H1 (cell line): Measurements from ENCODE around the gene TAC4. TPM values are rescaled to one million over a fixed set of nuclear protein-coding genes. Genes with fewer than 3 reads are reported as not detected.

Experiments
- CTCF ChIA-PET: fragments of 300-600 bp; sonication (Branson Sonifier 250); formaldehyde crosslinking; loops from one replicate; lab custom pipeline; 2021; ENCODE audit not compliant: partially characterized antibody; lab: Charles Lee
- POLR2A ChIA-PET: fragments of 300-600 bp; sonication (Branson Sonifier 250); formaldehyde crosslinking; loops from one replicate; lab custom pipeline; 2021; ENCODE audit warnings: inconsistent platforms; ENCODE audit not compliant: partially characterized antibody; lab: Charles Lee
- DNase-seq, 2 experiments: peaks; one replicate each; pipeline versions ENCODE4 v3.0.0 to v3.0.0-alpha.2; 2010 to 2022; ENCODE audit warnings: low spot score in 2 of 2, low read depth in 1 of 2, mixed read lengths in 1 of 2
- FAIRE-seq: peaks from 2 replicates; lab custom pipeline; 2011; peaks lifted over from hg19 to GRCh38; lab: Jason Lieb, UNC
- H2AFZ ChIP-seq: 2 replicates; pipeline ENCODE4 v1.8.1; 2012; ENCODE audit warnings: low read length, inconsistent platforms
- H2AK5ac ChIP-seq: 2 replicates; pipeline ENCODE4 v1.6.1; 2013; ENCODE audit warnings: low read depth, low read length
- H2BK120ac ChIP-seq: replicated peaks from 2 replicates; pipeline ENCODE3; 2013; ENCODE audit warnings: low read depth, low read length, inconsistent platforms
- H2BK12ac ChIP-seq: 2 replicates; pipeline ENCODE4 v1.6.1; 2013; ENCODE audit warnings: low read depth, low read length
- H2BK15ac ChIP-seq: 2 replicates; pipeline ENCODE4 v1.6.1; 2013; ENCODE audit warnings: low read length
- H2BK20ac ChIP-seq: 2 replicates; pipeline ENCODE4 v1.6.1; 2013; ENCODE audit warnings: low read length
- H2BK5ac ChIP-seq: 2 replicates; pipeline ENCODE4 v1.6.1; 2013; ENCODE audit warnings: low read depth, low read length
- H3K14ac ChIP-seq: 2 replicates; pipeline ENCODE4 v1.6.1; 2013; ENCODE audit warnings: inconsistent platforms; ENCODE audit not compliant: insufficient read length
- H3K18ac ChIP-seq: 2 replicates; pipeline ENCODE4 v1.6.1; 2013; ENCODE audit warnings: low read length; ENCODE audit errors: extremely low read depth
- H3K23ac ChIP-seq: 2 replicates; pipeline ENCODE4 v1.6.1; 2013; ENCODE audit warnings: inconsistent platforms; ENCODE audit not compliant: insufficient read length
- H3K23me2 ChIP-seq: 2 replicates; pipeline ENCODE4 v1.6.1; 2013; ENCODE audit warnings: low read depth, low read length
- H3K27ac ChIP-seq: 2 replicates; pipeline ENCODE4 v1.6.1; 2011; ENCODE audit warnings: low read depth, low read length, inconsistent platforms
- H3K27me3 ChIP-seq, 4 experiments: replicated peaks in 1 of 4; 1 replicate in 1 of 4; 2 replicates in 3 of 4; pipeline versions ENCODE4 v1.6.1 to v1.8.1; 2011 to 2013; ENCODE audit warnings: low read length in 3 of 4, mild to moderate bottlenecking in 3 of 4, inconsistent platforms in 2 of 4, mixed read lengths in 2 of 4, moderate library complexity in 1 of 4; ENCODE audit not compliant: control insufficient read depth in 3 of 4, insufficient read depth in 3 of 4; ENCODE audit errors: extremely low read depth in 1 of 4
- H3K36me3 ChIP-seq, 4 experiments: 2 replicates each; pipeline versions ENCODE4 v1.6.1 to v1.8.1; 2011 to 2013; ENCODE audit warnings: mild to moderate bottlenecking in 4 of 4, low read length in 3 of 4, moderate library complexity in 2 of 4, control low read depth in 1 of 4, inconsistent platforms in 1 of 4; ENCODE audit not compliant: insufficient read depth in 4 of 4, control insufficient read depth in 2 of 4
- H3K4ac ChIP-seq: replicated peaks from 2 replicates; pipeline ENCODE3; 2013; ENCODE audit warnings: low read length, low read depth, mixed read lengths, inconsistent platforms; ENCODE audit not compliant: insufficient read length
- H3K4me1 ChIP-seq, 4 experiments: replicated peaks in 1 of 4; 1 replicate in 1 of 4; 2 replicates in 3 of 4; pipeline versions ENCODE4 v1.6.1 to v1.8.1; 2011 to 2013; ENCODE audit warnings: low read length in 3 of 4, inconsistent platforms in 2 of 4, mixed read lengths in 1 of 4; ENCODE audit not compliant: insufficient read depth in 4 of 4, control insufficient read depth in 3 of 4
- H3K4me2 ChIP-seq, 2 experiments: 2 replicates each; pipeline versions ENCODE4 v1.6.1 to v1.8.1; 2011 to 2013; ENCODE audit warnings: low read depth in 2 of 2, low read length in 2 of 2, control low read depth in 1 of 2, inconsistent platforms in 1 of 2, mild to moderate bottlenecking in 1 of 2; ENCODE audit not compliant: insufficient read depth in 1 of 2
- H3K4me3 ChIP-seq, 4 experiments: fragments of 200-600, 300-600 bp in 1 of 4; sonication (generic), shearing (Covaris generic), sonication (Bioruptor Twin) in 1 of 4; 2 replicates each; pipeline versions ENCODE4 v1.5.1 to v1.8.1; 2011 to 2016; ENCODE audit warnings: low read length in 4 of 4, low read depth in 3 of 4, control low read depth in 2 of 4, inconsistent platforms in 2 of 4, mild to moderate bottlenecking in 2 of 4, mixed read lengths in 1 of 4, moderate library complexity in 1 of 4; ENCODE audit not compliant: insufficient read depth in 2 of 4; ENCODE audit errors: extremely low read depth in 1 of 4
- H3K56ac ChIP-seq: replicated peaks from 2 replicates; pipeline ENCODE3; 2013; ENCODE audit warnings: low read depth, mild to moderate bottlenecking, mixed read lengths, low read length, inconsistent platforms; ENCODE audit not compliant: insufficient read length
- H3K79me1 ChIP-seq: 2 replicates; pipeline ENCODE4 v1.6.1; 2013; ENCODE audit warnings: low read depth, low read length, control low read depth
- H3K79me2 ChIP-seq, 2 experiments: 2 replicates each; pipeline versions ENCODE4 v1.6.1 to v1.8.1; 2012 to 2013; ENCODE audit warnings: low read length in 2 of 2, mild to moderate bottlenecking in 2 of 2, inconsistent platforms in 1 of 2; ENCODE audit not compliant: insufficient read depth in 2 of 2, control insufficient read depth in 1 of 2
- H3K9ac ChIP-seq, 4 experiments: replicated peaks in 1 of 4; 1 replicate in 1 of 4; 2 replicates in 3 of 4; pipeline versions ENCODE4 v1.6.1 to v1.8.1; 2011 to 2013; ENCODE audit warnings: low read depth in 3 of 4, low read length in 3 of 4, control low read depth in 2 of 4, mild to moderate bottlenecking in 2 of 4, moderate library complexity in 2 of 4, inconsistent platforms in 1 of 4; ENCODE audit errors: extremely low read depth in 1 of 4
- H3K9me3 ChIP-seq, 2 experiments: 2 replicates each; pipeline versions ENCODE4 v1.6.1 to v1.8.1; 2012 to 2013; ENCODE audit warnings: mild to moderate bottlenecking in 2 of 2, moderate library complexity in 2 of 2, control low read depth in 1 of 2, inconsistent platforms in 1 of 2, low read depth in 1 of 2, low read length in 1 of 2, mixed read lengths in 1 of 2; ENCODE audit not compliant: insufficient read depth in 2 of 2
- H4K20me1 ChIP-seq, 2 experiments: replicated peaks in 1 of 2; 2 replicates each; pipeline versions ENCODE3 to v1.8.1; 2011 to 2013; ENCODE audit warnings: inconsistent platforms in 2 of 2, low read length in 2 of 2, mild to moderate bottlenecking in 1 of 2; ENCODE audit not compliant: insufficient read depth in 2 of 2, control insufficient read depth in 1 of 2
- H4K5ac ChIP-seq: 2 replicates; pipeline ENCODE4 v1.6.1; 2013; ENCODE audit warnings: low read length, low read depth, mixed read lengths, inconsistent platforms; ENCODE audit not compliant: insufficient read length
- H4K8ac ChIP-seq: 2 replicates; pipeline ENCODE4 v1.8.0; 2013; ENCODE audit warnings: mild to moderate bottlenecking, moderate library complexity, low read length, inconsistent platforms; ENCODE audit not compliant: insufficient read depth; ENCODE audit errors: extremely low read depth
- H4K91ac ChIP-seq: replicated peaks from 2 replicates; pipeline ENCODE3; 2013; ENCODE audit warnings: low read length, mixed read lengths, inconsistent platforms; ENCODE audit not compliant: insufficient read length
- CEBPB ChIP-seq: IDR thresholded peaks from 2 replicates; pipeline ENCODE4 v1.6.1; 2012; ENCODE audit warnings: low read depth, low read length
- SIRT6 ChIP-seq: IDR thresholded peaks from one replicate; pipeline ENCODE4 v1.7.1; 2012; ENCODE audit warnings: low read length, inconsistent platforms
- SUZ12 ChIP-seq: fragments of 200-600 bp; sonication (generic); IDR thresholded peaks from 2 replicates; pipeline ENCODE4 v1.6.1; 2012; ENCODE audit warnings: mild to moderate bottlenecking, inconsistent platforms, low read length, moderate library complexity, mixed read lengths
- TAF7 ChIP-seq: optimal IDR thresholded peaks from 2 replicates; pipeline ENCODE3; 2011; ENCODE audit warnings: low read depth, mild to moderate bottlenecking, inconsistent platforms, low read length, moderate library complexity, borderline replicate concordance
- TEAD4 ChIP-seq: IDR thresholded peaks from 2 replicates; pipeline ENCODE4 v1.6.1; 2012; ENCODE audit warnings: low read depth, low read length, inconsistent platforms, mixed read lengths
- WGBS, 2 experiments: shearing (Covaris generic) in 1 of 2; methylation state at CpG; one replicate each; pipeline versions ENCODE4 v1.1.6 to v1.1.7; 2013 to 2015; ENCODE audit warnings: low lambda C conversion rate in 2 of 2, mixed read lengths in 2 of 2, inconsistent platforms in 1 of 2, low coverage in 1 of 2, missing lambda C conversion rate in 1 of 2; ENCODE audit not compliant: insufficient replicate concordance in 2 of 2, insufficient coverage in 1 of 2, insufficient read length in 1 of 2; ENCODE audit errors: extremely low coverage in 1 of 2, missing lambda C conversion rate in 1 of 2; 5-methylcytosine and 5-hydroxymethylcytosine counted together
- polyA plus RNA-seq, 7 experiments: library from polyadenylated mRNA; depleted of rRNA in 3 of 7; stranded (reverse) in 5 of 7; unstranded in 2 of 7; fragments of >200 nt in 5 of 7; fragments of 200-250 nt in 2 of 7; gene quantifications; 1 replicate in 5 of 7; 2 replicates in 1 of 7; 4 replicates in 1 of 7; pipeline versions ENCODE4 v1.2.1 to v1.2.3, GENCODE V29; 2011 to 2013; ENCODE audit warnings: missing spikeins in 2 of 7, mixed read lengths in 2 of 7
- total RNA-seq: library from RNA; stranded (reverse); fragmentation: NEBNext Ultra II Directional; extraction: Animal tissue kit (Norgen Biotek cat#: 25700); gene quantifications from 2 replicates; pipeline ENCODE4 v1.2.1, GENCODE V29; 2021

Gene TAC4
- total and polyA plus RNA-seq, 2 of the 8 experiments (the other 6 are each of a cell fraction or from before 2014, with no cell fraction given): 0.15 TPM; not detected in 1

- WGBS, 2 experiments: 26% methylated on average over 26 of the region's 33 CpGs; no CpG with 5 or more reads in 1 of the 2 experiments
- Histone ChIP-seq H3K23me2 (no peaks in the 10 kb centered on the region; the same call in 1 of the 2 replicates), H2BK5ac (no peak overlapping the region), H3K18ac (no peak overlapping the region), H2BK20ac (0 out of 2 replicates have a peak overlapping the region, but pooled peaks have one; percentile 32), H3K79me2 (no peaks in the 10 kb centered on the region), H3K14ac (no peak overlapping the region), H4K5ac (no peak overlapping the region), H3K27me3 (peaks cover 3 to 29% (median 24%) of the 10 kb centered on the region in 4 experiments), H3K23ac (no peak overlapping the region), H3K4ac (no peak overlapping the region), H2BK120ac (no peak overlapping the region), H3K9ac (no peak overlapping the region), H3K79me1 (no peaks in the 10 kb centered on the region), H4K20me1 (no peaks in the 10 kb centered on the region), H4K8ac (0 out of 2 replicates have a peak overlapping the region, but pooled peaks have one; percentile 45), H3K36me3 (no peaks in the 10 kb centered on the region), H3K27ac (no peak overlapping the region), H2BK15ac (no peak overlapping the region), H3K9me3 (no peaks in the 10 kb centered on the region), H4K91ac (peak overlapping the region; percentile 77), H3K4me1 (peaks cover 4 to 16% (median 13%) of the 10 kb centered on the region in 4 experiments), H3K4me3 (peak overlapping the region in 1 of 4 experiments; percentile 52; a peak in 3 of 8 replicates), H3K4me2 (peak overlapping the region; percentile 59 to 62), H2BK12ac (0 out of 2 replicates have a peak overlapping the region, but pooled peaks have one; percentile 27), H3K56ac (no peak overlapping the region), H2AFZ (no peak overlapping the region), H2AK5ac (no peak overlapping the region)
- TF ChIP-seq TAF7 (no peak), CEBPB (0 out of 2 replicates have a peak, but pooled peaks have one; percentile 60), SIRT6 (no peak), TEAD4 (no peak), SUZ12 (0 out of 2 replicates have a peak, but pooled peaks have one; percentile 25)
- ChIA-PET POLR2A (interaction anchor here (0.5 to 2.2 kb wide), 5 partner anchors 10 to 200 kb away, joined by 3 to 9 read pairs (median 5); no protein-coding TSS in a partner anchor), CTCF (interaction anchor here (0.6 to 10.0 kb wide), 20 partner anchors 8 to 1137 kb away, joined by 3 to 109 read pairs (median 4); partner anchors contain the start of gene DLX3)
- FAIRE-seq (no peak), DNase-seq (peak in 1 of 2 experiments; percentile 71)
Measured at GRCh38 chr17:49890077-49890821, 42.4 kb upstream of the TAC4 start.
